Cortex of kidney (tissue), 1 donor: Measurements from ENCODE around the gene KCNK3.
"Not testable (repeated sequence)": the region's sequence is repeated elsewhere in the genome, so short reads cannot be mapped to it uniquely, and the experiment has no call there.

Source experiments
- DNase-seq: peaks from one replicate; lab custom pipeline; 2025; lab: John Stamatoyannopoulos, UW

KCNK3 gene

DNA sequence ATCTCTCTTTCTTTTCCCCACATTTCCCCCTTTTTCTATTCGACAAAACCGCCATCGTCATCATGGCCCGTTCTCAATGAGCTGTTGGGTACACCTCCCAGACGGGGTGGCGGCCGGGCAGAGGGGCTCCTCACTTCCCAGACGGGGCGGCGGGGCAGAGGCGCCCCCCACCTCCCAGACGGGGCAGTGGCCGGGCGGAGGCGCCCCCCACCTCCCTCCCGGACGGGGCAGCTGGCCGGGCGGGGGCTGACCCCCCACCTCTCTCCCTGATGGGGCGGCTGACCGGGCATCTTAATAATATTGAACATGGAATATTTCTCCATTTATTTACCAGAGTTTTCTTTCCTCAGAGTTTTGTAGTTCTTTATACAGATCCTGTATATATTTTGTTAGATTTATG, 27.2 kb upstream of the KCNK3 start:
- DNase-seq: not testable (repeated sequence)

DNA sequence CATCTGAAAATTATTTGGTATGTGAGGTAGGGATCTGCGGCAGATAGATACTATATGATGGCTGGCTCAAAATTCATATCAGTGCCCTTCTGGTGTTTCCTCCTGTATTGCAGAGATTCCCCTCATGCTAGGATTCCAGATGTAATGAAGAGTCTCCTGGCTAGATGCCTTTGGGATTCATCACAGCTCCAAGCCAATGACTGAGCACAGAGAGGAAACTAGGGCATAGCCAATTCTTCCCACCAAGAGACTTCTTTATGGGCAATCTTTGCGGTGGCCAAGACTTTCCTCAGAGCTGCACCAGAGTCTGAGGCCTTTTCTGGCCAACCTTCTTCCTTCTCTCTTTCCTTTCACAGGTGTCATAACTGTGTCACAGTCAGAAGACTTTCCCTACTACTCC, 25.9 kb upstream of the KCNK3 start:
- no peak for DNase-seq

- DNase-seq: no peak
These were observed 24.5 kb upstream of the KCNK3 start for GRCh38 chr2:26668041-26668440.

DNA sequence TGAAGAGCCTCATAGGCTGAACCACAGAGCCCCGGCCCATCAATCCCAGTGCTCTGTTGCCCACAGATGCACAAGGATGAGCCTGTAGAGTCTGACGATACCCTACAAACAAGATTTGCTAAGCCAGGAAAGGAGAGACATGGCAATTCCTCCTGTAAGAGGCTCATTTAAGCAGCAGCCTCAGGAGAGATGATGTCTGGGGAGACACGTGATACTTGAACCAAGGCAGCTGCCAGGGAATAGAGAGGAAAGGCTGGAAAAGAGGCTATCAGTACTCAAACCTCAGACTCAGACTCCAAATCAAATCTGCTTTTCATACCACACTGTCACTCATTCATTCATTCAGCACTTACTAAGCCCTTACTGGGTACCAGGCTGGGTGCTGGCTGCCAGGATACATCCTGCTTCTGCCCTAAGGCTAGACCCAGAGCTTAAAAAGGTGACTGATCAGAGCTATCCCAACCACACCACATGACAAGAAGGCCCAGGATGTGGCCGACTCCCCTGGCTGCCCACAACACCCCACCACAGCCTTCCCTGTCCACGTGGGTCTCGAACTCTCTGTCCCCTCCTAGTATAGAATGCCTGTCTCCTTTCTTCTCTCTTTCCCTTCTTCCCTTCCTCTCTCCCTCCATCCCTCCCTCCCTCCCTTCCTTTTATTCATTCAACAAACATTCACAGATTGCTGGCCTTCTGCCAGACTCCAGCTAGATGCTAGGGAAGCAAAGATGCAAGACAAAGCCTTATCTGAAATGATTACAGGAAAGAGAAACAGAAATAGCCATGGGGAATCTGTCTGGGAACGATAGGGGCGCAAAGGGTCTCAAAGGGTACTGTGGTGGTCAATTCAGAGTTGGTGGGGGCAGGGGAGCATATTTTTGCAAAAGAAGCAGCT, 23.4 kb upstream of the KCNK3 start:
- no peak for DNase-seq

DNA sequence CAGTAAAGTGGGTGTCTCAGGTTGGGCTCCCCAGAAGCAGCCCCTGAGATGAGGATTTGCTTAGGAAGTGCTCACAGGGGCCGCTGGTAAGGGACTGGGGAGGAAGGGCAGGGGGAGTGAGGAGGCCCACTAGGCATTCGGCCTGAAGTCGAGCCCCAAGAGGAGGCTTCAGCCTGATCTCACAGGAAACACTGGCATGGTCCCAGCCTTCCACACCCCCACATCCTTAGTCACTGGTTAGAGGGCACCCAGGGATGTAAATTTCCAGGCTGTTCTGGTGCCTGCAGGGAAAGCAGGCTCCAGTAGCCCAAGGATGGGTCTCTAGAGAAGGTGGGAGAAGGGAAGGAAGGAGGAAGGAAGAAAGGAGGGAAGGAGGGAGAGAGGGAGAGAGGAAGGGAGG, 22.4 kb upstream of the KCNK3 start:
- no peak for DNase-seq

- no peak for DNase-seq
These were observed 21.5 kb upstream of the KCNK3 start for GRCh38 chr2:26670931-26671460.

DNA sequence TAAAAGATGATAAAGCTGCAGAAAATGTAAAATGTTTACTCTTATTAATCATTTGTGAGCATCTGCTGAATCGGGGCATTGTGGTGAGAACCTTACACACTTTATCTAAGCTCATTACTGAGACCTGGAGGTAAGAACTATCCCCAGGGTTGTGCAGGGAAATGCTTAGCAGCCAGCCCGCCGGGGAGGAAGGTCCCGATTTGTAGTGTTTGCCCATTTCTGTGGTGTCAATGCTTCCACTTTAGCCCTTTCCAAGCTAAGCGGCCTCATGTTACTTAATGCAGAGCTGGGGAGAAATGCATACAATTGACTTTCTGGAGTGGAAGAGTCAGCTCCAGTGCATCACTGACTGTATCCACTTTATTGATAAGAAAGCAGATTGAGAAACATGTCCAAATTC, 20.8 kb upstream of the KCNK3 start:
- no peak for DNase-seq

GRCh38 chr2:26672112-26672817, 20.3 kb upstream of the KCNK3 start:
- no peak for DNase-seq

- DNase-seq: no peak
These were observed 19.6 kb upstream of the KCNK3 start for GRCh38 chr2:26672818-26673393.

DNA sequence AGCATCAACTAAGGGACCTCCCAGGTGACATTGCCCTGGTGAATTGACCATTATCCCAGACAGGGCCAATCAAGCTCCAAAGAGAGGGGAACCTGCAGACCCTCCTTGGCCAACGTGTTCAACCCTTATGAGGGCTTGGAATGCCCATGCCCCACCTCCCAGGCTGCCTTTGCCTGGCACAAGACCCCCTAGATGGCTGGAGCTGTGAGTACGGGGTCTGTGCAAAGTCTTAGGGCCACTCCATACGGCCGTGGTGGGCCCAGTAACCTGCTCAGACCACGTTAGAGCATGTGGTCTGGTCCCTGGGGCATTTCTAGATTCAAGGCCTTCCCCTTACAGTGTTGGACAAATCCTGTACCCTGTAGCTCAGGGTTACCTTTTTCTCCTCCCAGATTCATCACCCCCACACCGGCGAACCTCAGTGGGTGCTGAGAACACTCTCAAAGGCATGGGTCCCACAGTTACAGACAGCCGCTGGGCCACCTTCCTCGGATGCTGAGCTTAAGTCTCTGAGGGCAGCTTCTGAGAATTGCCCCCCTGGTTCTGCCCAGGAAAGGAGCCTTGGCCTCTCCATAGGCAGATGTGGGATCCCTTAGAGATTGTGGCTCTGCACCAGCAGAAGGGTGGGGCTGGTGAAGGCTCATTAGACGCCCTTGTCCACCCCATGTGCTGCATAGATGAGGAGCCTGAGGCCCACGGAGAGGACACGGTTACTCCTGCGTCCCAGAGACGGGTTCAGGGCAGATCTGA, 18.3 kb upstream of the KCNK3 start:
- DNase-seq: no peak

DNA sequence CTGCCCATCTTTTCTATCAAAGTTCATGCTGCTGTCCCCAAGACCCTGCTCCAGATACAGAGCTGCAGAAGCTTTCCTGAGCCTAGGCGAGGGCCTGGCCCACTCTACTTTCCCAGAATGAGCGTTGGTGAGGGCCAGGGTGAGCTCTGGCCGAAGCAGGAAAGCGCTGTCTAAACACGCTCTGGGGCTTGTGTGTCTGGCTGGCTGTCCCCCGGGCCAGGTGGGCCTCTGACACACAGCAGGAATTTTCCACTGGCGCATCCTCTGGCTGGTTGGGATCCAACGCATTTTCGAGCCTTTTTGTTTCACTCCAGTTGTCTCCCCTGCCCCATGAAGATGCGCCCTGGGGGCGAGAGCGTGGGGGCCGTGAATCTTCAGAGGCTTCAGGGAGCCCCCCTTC, 17.8 kb upstream of the KCNK3 start:
- DNase-seq: no peak

GRCh38 chr2:26675651-26676255, 16.8 kb upstream of the KCNK3 start:
- no peak for DNase-seq

DNA sequence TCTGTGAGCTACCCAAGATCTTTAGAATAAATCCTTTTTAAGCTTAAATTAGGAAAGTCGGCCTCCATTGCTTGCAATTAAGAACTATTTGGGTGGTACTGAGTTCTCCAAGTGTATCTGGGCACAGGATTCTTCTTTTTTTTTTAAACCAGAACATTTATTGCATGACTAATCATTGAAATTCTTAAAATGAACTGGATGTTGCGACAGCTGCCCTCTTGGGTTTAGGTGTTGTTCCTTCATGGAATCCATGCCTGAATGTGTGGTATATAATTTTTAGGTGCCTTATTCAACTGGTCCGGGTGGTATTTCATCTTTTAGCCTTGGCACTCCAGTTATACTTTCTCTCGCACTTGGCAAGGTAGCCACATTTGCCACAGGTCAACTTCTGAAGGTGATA, 14.5 kb upstream of the KCNK3 start:
- no peak for DNase-seq

- DNase-seq: no peak
These were observed 12.7 kb upstream of the KCNK3 start for GRCh38 chr2:26679867-26680266.

DNA sequence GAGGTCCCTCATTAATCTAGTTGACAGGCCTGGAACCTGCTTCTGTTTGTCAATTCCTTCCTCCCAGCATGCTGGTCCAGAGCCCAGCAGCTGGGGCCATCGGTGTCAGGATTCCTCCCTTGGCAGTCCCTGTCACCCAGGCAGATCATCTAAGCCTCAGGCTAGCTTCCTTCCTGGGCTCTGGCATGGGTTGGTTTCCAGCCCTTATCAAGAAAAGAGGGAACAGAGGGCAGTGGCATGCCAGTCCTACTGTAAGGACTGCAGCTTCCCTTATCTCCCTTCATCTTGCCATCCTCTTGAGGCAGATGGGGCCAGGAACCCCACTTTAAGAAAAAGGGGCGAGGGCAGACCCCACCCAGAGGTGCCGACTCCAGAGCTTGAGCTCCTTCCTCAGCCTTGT, 10.9 kb upstream of the KCNK3 start:
- DNase-seq: no peak

GRCh38 chr2:26682155-26682554, 10.4 kb upstream of the KCNK3 start:
- DNase-seq: no peak

DNA sequence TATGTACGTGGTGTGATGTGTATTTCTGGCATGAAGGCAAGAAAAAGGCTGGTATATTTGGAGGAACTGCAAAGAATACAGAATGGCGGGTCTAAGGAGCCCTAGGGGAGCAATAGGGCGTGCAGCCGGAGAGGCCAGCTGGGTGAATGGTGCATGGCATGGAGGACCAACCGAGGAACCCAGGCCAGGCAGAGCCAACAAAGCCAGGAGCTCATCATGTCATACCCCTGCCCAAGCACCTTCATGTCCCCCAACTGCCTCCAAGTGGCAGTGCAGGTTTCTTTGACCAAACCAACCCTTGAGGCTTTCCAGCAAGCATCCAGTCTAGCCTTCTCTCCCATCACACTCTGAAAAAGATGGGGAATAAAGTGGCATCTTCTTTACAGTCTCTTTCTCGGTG, 8.9 kb upstream of the KCNK3 start:
- DNase-seq: no peak

DNA sequence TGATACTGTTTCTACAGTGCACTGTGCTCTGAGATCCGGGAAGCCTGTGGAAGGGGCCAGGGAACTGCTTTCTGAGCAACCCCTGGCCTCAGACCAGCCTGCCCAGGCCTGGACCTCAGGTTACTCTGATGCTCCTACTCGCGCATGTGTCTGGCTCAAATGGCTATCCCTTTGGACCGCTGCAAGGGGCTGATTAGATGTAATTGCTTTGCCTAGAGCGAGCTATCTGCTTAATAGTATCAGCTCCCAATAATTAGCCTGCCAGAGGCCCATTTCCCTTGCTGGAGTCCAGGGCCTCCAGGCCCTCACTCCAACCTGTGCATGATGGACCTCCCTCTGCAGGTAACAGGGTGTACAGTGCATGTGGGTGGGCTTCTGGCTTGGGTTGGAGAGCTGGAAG, 7.2 kb upstream of the KCNK3 start:
- no peak for DNase-seq

DNA sequence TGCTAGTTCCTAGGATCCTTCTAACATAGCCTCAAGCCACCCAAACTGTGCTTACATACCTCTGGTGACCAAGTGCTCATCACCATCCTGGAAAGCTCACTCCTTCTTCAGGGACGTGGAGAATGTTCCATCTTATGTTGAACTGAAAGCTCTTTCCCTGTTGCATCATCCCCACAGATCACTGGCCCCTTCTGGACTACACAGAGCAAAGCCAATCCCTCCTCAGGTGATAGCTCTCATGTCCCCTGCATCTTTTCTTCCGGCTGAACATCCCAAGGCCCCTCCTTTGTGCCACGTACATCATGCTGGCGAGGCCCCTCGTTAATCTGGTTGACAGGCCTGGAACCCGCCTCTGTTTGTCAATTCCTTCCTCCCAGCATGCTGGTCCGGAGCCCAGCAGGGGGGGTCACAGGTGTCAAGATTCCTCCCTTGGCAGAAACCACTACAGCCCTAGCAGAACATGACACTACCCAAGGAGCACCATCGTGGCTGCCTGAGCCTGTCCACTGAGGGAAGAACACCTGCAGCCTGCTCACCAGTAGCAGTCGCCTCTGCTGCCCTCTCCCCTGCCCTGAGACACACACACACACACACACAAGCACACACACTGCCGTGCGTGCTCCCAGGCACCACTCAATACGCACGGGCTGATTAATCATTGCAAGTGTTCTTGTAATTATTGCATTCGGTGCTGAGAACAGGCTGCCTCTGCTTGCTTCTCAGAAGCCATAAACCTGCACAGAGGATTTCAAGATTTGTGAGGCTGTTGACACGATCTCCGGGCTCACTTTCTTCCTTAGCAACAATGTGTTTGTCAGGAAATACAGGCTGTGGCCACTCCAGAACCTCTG, 6.3 kb upstream of the KCNK3 start:
- DNase-seq: no peak

DNA sequence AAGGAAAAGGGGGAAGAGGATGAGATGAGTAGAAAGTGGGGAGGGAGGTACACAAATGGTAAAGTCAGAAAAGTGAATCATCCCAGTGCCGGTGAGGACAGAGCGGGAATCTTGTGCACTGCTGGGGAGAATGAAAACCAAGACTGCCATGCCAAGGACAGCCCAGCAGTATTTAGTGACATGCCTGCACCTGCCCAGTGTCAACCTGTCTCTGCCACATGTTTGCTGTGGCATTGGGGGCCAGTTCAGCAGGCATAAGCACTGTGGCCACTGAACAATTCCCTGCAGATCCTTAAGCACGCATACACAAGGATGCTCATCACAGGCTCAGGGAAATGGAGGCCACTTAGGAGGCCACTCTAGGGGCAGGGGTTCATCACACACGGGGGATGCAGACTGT, 5.2 kb upstream of the KCNK3 start:
- DNase-seq: no peak

DNA sequence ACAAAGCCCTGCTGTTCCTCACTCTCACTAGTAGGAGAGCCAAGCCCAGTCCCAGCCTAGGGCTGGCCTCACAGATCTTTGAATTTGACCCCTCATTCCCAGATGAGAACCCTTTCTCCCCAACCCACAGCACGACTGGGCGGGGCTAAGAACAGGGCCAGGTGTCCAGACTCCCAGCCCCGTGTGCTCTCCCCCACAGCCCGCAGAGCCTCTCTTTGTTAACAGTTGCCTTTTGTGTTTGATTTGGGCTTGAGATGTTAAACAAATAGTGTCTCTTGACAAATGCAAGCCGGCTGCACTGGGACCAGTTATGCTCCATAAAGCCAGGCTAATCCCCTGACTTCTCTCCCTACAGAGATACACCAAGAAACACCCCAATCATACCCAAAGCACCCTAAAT, 4.7 kb upstream of the KCNK3 start:
- no peak for DNase-seq
